LNCaP clone FGC (cell line): ENCODE data around the gene MOSMO.
"Not testable (repeated sequence)": the region's sequence is repeated elsewhere in the genome, so short reads cannot be mapped to it uniquely, and the experiment has no call there.

Experiments
- DNase-seq: peaks from one replicate; pipeline ENCODE4 v3.0.0-alpha.2; 2011; ENCODE audit warnings: low read depth
- H3K4me3 ChIP-seq: 2 replicates; pipeline ENCODE4 v1.5.1; 2011; ENCODE audit warnings: mild to moderate bottlenecking, low read depth, low read length, control low read depth
- CTCF ChIP-seq: IDR thresholded peaks from 2 replicates; pipeline ENCODE4 v1.5.1; 2012; ENCODE audit warnings: mild to moderate bottlenecking; ENCODE audit not compliant: control insufficient read depth, insufficient read depth; ENCODE audit errors: extremely low read depth

Gene MOSMO

GRCh38 chr16:22031483-22032083, 23.7 kb downstream of the MOSMO start:
- no peak for DNase-seq
- no peak for TF ChIP-seq CTCF
- H3K4me3 ChIP-seq: no peak overlapping the region

GRCh38 chr16:22034503-22034902, 26.6 kb downstream of the MOSMO start:
- no peak for TF ChIP-seq CTCF
- H3K4me3 ChIP-seq: no peak overlapping the region
- no peak for DNase-seq

GRCh38 chr16:22035153-22035552, 27.2 kb downstream of the MOSMO start:
- DNase-seq: no peak
- no peak for TF ChIP-seq CTCF
- no peak overlapping the region for H3K4me3 ChIP-seq

- H3K4me3 ChIP-seq, DNase-seq: not testable (repeated sequence)
These were observed 36.0 kb downstream of the MOSMO start for GRCh38 chr16:22043882-22044281.

- peak; percentile 32 for DNase-seq
These were observed 38.0 kb downstream of the MOSMO start for GRCh38 chr16:22045888-22046287.

GRCh38 chr16:22050963-22051362, 43.1 kb downstream of the MOSMO start:
- DNase-seq: no peak
- no peak overlapping the region for H3K4me3 ChIP-seq
- no peak for TF ChIP-seq CTCF

More at GRCh38 chr16:22045888-22046287, 38.0 kb downstream of the MOSMO start:
- not testable (repeated sequence) for H3K4me3 ChIP-seq

- TF ChIP-seq CTCF: no peak
- no peak overlapping the region for H3K4me3 ChIP-seq
- DNase-seq: no peak
These were observed 45.1 kb downstream of the MOSMO start for GRCh38 chr16:22052980-22053379.

GRCh38 chr16:22053921-22054341, 46.0 kb downstream of the MOSMO start:
- no peak overlapping the region for H3K4me3 ChIP-seq
- no peak for DNase-seq
- TF ChIP-seq CTCF: no peak
